ENCODE results near the gene SRRM1.

The SRRM1 gene

DNA sequence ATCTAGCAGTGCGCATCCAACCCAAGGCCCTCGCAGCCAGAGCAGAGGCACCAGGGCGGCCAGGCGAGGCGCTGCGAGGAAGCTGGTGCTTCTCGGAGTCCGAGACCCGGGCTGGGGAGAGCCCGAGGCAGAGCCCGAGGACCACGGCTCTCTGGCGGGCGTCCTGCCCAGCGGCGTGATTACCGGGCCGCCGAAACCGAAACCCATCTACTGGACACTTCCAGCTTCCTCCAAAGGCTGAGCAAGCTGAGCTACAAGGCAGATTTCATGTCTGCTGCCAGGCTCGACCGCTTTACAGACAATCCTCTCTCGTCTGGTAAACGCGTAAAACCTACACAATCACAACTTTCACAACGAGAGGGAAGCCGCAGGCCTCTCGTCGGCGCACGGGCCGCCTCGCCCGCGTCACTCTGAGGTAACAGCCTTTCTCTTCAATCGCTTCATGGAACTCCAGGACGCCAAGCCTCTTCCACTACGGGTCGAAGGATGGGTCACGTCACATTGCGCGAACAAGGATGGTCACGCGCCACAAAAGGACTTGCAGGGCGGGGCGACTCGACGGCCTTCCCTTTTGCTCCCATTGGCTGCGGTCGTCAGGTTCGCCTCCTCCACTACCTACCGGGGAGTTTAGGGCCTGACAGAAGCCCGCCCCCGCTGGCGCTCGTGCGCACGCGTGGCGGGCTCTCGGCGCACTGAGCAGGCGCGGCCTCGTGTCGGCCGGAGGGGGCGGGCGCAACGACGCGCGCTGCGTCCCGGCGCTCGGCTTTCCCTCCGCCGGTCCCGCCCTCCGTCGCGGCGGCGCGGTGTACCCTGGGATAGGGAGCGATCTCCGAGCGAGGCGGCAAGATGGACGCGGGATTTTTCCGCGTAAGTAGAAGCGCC lies at the start of gene SRRM1:
SRRM1 (plus strand) TSS at position 822 of the 882 bp plus-strand sequence; CDS start at position 847, 25 bp downstream.
- peak; percentile 97 for DNase-seq

- no peak for DNase-seq
Measured at GRCh38 chr1:24594328-24594598, 48.8 kb upstream of the SRRM1 start.

GRCh38 chr1:24596401-24596880 lies 46.7 kb upstream of the SRRM1 start:
- no peak for DNase-seq

DNA sequence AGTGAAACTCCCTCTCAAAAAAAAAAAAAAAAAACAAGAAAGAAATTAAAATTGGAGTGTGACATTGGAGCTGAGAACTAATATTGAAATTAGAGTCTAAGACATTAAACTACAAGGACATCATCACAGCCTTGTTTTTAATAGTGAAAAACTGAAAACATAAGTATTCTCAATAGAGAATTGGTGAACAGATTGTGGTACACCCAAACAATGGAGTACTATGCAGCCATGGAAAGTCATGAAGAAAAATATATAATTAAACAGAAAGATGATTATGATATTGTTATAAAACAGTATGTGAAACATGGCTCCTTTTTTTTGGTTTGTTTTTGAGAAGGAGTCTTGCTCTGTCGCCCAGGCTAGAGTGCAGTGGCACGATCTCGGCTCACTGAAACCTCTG lies 43.8 kb upstream of the SRRM1 start:
- DNase-seq = no peak

DNA sequence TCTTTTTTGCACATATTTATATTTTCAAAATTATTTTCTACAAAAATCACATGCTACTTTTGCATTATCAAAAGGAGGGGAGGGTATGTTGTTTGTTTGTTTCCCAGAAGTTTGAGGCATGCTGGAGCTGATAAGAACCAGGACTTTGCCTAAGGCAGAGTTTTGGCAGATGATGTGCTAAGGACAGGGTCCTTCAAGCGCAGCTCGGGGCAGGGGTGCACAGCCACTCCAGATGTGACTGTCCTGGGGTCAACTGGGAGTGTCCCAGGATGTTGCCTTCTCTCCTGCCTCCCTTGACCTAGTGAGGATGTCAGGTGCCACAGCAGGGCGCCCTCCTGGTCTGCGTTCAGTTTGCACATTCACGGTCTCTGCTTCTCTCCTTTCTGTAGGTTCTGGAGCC lies 42.6 kb upstream of the SRRM1 start:
- no peak for DNase-seq

DNA sequence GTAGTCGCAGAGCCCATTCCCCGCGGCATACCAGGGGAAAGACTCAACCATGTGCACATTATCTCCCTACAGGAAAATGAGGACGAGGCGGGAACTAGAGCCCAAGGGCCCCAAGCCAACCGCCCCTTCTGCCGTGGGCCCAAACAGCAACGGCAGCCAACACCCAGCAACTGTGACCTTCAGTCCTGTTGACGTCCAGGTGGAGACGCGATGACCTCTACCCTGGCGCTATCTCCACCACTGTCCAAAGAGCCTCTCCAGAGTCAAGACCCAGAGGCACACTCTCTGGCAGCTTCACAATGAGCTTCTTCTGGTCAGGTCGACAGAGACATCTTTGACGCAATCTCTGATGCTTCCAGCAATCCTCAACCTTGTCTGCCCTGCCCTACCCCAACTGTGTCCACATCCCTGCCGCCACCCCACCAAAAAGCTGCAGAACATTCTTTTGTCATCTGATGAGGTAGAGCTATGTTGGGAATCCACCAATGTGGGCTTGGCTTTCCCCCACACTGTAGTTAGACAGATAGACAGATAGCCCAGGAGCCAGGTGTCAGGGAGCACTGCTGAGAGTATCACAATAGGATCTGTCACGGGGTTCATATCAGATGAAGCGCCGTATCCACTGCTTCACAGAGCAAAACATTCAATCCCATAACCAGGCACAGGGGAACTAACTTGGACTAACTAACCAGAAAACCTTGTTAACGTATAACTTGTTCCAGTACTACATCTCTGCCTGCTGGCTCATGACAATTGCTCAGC lies 37.4 kb upstream of the SRRM1 start:
- DNase-seq = no peak

GRCh38 chr1:24606296-24606605 lies 36.9 kb upstream of the SRRM1 start:
- DNase-seq = no peak

DNA sequence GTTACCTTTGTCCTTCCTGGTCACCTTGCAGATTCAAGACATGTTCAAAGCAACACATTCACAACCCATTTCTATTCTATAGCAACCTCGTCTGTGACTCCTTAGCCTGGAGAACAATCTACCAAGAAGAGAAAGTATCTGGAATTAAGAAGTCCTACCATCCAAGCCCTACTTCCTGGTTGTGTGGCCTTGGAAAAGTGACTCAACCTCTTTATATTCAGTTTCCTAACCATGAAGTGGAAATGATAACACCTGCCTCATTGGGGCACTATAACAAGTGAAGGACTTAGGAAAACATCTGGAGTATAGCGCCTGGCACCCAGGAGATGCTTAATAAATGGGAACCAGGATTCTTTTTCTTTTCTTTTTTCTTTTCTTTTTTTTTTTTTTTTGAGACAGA lies 36.5 kb upstream of the SRRM1 start:
- DNase-seq = no peak

- no peak for DNase-seq
Measured at GRCh38 chr1:24609949-24610517, 33.1 kb upstream of the SRRM1 start.

DNA sequence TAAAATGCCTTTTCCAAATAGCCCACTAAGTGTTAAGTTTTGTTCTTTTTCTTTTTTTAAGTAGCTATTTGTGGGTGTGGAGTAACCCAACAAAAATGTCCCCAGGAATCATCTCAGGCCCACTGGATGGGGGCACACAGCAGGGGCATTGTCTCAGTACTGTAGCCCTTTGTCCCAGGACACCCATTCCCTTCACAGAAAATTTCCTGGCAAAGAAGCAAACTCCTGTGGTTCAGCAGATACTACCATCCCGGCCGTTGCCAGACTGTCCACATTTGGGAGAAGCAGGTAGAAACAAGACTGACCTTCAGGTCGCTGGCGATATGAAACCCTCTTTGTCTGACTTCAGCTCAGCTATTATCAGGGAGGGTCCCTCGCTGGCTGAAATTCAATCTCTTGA lies 23.7 kb upstream of the SRRM1 start:
- DNase-seq = no peak

GRCh38 chr1:24620678-24621077 lies 22.4 kb upstream of the SRRM1 start:
- no peak for DNase-seq

DNA sequence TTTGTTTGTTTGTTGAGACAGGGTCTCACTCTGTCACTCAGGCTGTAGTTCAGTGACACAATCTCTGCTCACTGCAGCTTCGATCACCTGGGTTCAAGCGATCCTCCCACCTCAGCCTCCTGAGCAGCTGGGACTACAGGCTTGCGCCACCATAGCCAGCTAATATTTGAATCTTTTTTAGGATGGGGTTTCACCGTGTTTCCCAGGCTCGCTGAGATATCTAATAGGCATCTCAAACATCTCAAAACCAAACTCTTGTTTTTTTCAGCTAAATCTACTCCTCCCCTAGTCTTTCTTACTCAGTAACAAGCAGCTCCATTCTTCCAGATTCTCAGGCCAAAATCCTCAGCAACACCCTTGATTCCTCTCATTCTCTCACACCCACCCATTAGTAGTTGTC lies 22.0 kb upstream of the SRRM1 start:
- no peak for DNase-seq

- DNase-seq = no peak
Measured at GRCh38 chr1:24622218-24622617, 20.9 kb upstream of the SRRM1 start.

- DNase-seq = no peak
Measured at GRCh38 chr1:24632832-24633175, 10.3 kb upstream of the SRRM1 start.

- peak in 1 of 2 experiments; percentile 75 for DNase-seq
Measured at GRCh38 chr1:24635195-24635843, 7.8 kb upstream of the SRRM1 start.

GRCh38 chr1:24636661-24637357 lies 6.3 kb upstream of the SRRM1 start:
- no peak for DNase-seq

DNA sequence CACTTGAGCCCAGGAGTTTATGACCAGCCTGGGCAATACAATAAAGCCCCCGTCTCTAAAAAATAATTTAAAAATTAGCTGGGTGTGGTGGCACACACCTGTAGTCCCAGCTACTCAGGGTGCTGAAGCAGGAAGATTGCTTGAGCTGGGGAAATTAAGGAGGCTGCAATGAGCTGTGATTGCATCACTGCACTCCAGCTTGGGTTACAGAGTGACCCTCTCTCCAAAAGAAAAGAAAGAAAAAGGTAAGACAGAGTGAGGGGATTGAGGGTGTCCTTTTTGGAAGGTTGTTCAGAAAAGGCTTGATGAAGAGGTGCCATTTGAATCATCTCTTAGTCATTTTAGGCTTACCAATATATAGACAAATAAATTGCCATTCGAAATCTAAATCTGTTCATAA lies 4.0 kb upstream of the SRRM1 start:
- no peak for DNase-seq

DNA sequence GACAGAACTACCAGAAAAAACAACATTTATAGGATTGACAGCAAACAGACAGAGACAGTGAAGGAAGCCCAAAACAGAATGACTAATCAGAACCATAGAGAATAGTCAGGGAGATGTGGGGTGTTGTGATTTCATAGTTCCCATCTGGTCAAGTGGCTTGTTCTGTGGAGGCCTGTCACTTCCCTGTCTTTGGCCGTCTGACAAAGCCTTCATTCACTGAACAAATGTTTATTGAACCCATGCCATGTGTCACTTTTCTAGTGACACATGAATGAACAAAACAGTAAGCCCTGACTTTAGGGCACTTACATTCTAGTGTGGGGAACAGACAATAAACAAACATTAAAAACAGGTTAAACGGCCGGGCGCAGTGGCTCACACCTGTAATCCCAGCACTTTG lies 3.2 kb upstream of the SRRM1 start:
- no peak for DNase-seq

DNA sequence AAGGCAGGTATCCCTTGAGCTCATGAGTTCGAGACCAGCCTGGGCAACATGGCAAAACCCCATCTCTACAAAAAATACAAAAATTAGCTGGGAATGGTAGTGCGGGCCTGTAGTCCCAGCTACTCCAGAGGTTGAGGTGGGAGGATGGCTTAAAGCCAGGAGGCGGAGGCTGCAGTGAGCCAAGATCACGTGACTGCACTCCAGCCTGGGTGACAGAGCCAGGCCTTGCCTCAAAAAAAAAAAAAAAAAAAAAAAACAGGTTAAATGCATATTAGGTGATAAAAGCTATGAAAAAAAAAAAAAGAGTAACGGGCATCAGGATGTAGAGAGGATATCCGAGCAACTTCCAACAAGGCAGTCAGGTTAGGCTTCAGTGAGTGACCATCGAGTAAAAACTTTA lies 2.8 kb upstream of the SRRM1 start:
- DNase-seq = no peak

DNA sequence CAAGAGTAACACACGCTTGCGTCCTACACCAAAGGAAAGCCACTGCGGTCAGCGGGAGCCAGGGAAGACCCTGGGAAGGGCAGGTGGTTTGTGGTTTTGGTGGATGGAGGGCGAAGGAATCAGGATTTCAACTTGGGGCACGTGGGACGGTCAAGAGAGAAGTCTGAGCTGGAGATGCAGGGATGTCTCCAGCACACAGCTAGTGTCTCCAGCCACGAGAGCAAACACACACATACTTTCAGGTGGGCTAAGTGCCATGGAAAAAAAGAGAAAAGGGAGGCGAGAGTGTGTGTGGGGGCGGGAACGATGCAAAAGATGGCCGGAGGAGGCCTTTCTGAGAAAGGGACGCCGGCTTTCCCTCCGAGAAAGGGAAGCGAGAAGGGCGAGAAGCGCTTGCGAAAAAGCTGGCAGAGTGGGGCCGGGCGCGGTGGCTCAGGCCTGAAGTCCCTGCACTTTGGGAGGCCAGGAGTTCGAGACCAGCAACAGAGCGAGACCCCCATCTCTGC lies 1.4 kb upstream of the SRRM1 start:
- DNase-seq = no peak

- peak in 1 of 2 experiments; percentile 28 for DNase-seq
Measured at GRCh38 chr1:24643363-24644099, 429 bp downstream of the SRRM1 start.

DNA sequence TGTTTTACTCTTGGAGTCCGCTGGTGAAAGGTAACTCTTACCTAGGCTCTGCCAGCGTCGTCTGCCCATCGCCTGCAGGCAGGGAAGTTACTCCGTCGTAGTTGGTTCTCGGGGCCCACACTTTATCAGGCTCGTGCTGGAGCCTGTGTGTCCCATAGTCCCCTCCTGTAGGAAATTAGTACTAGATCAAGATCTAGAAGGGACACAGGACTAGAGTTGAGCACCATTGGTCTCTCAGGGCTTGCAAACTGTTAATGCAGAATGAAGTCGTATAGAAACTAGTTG lies 940 bp downstream of the SRRM1 start:
- no peak for DNase-seq
